GM18858 (cell line): ENCODE data around the gene LIPA.

Experiments
- ATAC-seq: cut with Tn5 transposase; IDR thresholded peaks from one replicate; pipeline ENCODE4 v1.9.1; 2021; ENCODE audit not compliant: unreplicated experiment

LIPA gene

GRCh38 chr10:89241486-89242344 lies 9.9 kb downstream of the LIPA start:
- no peak for ATAC-seq

- no peak for ATAC-seq
These were observed 10.5 kb downstream of the LIPA start for GRCh38 chr10:89241026-89241425.

- ATAC-seq, result no peak
These were observed 11.1 kb downstream of the LIPA start for GRCh38 chr10:89240519-89240918.

GRCh38 chr10:89238956-89239644 lies 12.5 kb downstream of the LIPA start:
- no peak for ATAC-seq

- no peak for ATAC-seq
These were observed 13.7 kb downstream of the LIPA start for GRCh38 chr10:89237849-89238248.

GRCh38 chr10:89236226-89236797 lies 15.3 kb downstream of the LIPA start:
- no peak for ATAC-seq

GRCh38 chr10:89235073-89235798 lies 16.3 kb downstream of the LIPA start:
- ATAC-seq, result no peak

GRCh38 chr10:89233033-89233432 lies 18.5 kb downstream of the LIPA start:
- no peak for ATAC-seq

GRCh38 chr10:89228962-89229361 lies 22.6 kb downstream of the LIPA start:
- ATAC-seq, result no peak

GRCh38 chr10:89228146-89228545 lies 23.4 kb downstream of the LIPA start:
- no peak for ATAC-seq

- no peak for ATAC-seq
These were observed 24.7 kb downstream of the LIPA start for GRCh38 chr10:89226891-89227290.

- ATAC-seq, result no peak
These were observed 26.7 kb downstream of the LIPA start for GRCh38 chr10:89224739-89225443.

GRCh38 chr10:89221919-89222318 lies 29.7 kb downstream of the LIPA start:
- no peak for ATAC-seq

- ATAC-seq, result no peak
These were observed 31.9 kb downstream of the LIPA start for GRCh38 chr10:89219513-89220218.

- no peak for ATAC-seq
These were observed 34.3 kb downstream of the LIPA start for GRCh38 chr10:89217057-89217990.

GRCh38 chr10:89216056-89216455 lies 35.5 kb downstream of the LIPA start:
- no peak for ATAC-seq

GRCh38 chr10:89215511-89215910 lies 36.1 kb downstream of the LIPA start:
- no peak for ATAC-seq

GRCh38 chr10:89214566-89215165 lies 36.9 kb downstream of the LIPA start:
- ATAC-seq, result no peak
